ENCODE data around the gene SLC36A2.

DNA sequence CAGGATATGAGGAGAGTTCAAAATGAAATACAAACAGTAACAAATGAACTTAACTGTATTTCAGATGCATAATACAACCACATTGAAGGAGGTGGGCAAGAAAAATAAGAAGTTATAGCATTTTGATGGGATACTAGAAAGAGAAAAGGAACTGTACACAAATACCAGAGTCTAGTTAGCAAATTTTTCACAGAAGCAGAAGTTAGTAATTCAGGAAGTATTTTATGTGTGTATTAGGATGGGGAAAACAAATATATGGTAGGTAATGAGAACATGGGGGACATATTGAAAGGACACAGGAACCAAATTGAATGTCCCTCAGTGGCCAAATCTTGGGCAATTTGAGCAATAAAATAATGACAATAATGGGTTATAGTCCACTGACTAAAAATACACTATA is 76.0 kb downstream of the SLC36A2 start:
- no peak for TF ChIP-seq ISL1 (CRISPR knock-in tag; IDR thresholded peaks at IDR 0.05)
- no peak for TF ChIP-seq TOX (CRISPR knock-in tag; IDR thresholded peaks at IDR 0.05; ENCODE audit: borderline replicate concordance)
- TF ChIP-seq ZNF8 (CRISPR knock-in tag; IDR thresholded peaks at IDR 0.05), result no peak
- TF ChIP-seq GLIS3 (CRISPR knock-in tag; IDR thresholded peaks at IDR 0.05), result no peak
- no peak for TF ChIP-seq CREB5 (CRISPR knock-in tag; IDR thresholded peaks at IDR 0.05; ENCODE audit: low read depth)
- no peak for TF ChIP-seq CSDC2 (CRISPR knock-in tag; IDR thresholded peaks at IDR 0.05)
- TF ChIP-seq ZFP30 (CRISPR knock-in tag; IDR thresholded peaks at IDR 0.05), result no peak
- no peak for TF ChIP-seq ZFP3 (CRISPR knock-in tag; IDR thresholded peaks at IDR 0.05)
- TF ChIP-seq, protein P1, sequence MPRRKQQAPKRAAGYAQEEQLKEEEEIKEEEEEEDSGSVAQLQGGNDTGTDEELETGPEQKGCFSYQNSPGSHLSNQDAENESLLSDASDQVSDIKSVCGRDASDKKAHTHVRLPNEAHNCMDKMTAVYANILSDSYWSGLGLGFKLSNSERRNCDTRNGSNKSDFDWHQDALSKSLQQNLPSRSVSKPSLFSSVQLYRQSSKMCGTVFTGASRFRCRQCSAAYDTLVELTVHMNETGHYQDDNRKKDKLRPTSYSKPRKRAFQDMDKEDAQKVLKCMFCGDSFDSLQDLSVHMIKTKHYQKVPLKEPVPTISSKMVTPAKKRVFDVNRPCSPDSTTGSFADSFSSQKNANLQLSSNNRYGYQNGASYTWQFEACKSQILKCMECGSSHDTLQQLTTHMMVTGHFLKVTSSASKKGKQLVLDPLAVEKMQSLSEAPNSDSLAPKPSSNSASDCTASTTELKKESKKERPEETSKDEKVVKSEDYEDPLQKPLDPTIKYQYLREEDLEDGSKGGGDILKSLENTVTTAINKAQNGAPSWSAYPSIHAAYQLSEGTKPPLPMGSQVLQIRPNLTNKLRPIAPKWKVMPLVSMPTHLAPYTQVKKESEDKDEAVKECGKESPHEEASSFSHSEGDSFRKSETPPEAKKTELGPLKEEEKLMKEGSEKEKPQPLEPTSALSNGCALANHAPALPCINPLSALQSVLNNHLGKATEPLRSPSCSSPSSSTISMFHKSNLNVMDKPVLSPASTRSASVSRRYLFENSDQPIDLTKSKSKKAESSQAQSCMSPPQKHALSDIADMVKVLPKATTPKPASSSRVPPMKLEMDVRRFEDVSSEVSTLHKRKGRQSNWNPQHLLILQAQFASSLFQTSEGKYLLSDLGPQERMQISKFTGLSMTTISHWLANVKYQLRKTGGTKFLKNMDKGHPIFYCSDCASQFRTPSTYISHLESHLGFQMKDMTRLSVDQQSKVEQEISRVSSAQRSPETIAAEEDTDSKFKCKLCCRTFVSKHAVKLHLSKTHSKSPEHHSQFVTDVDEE (CRISPR knock-in tag; IDR thresholded peaks at IDR 0.05), result no peak
- no peak for TF ChIP-seq SNAI2 (CRISPR knock-in tag; IDR thresholded peaks at IDR 0.05)
- TF ChIP-seq TCF4 (CRISPR knock-in tag; IDR thresholded peaks at IDR 0.05; ENCODE audit: borderline replicate concordance), result no peak
- TF ChIP-seq ZNF70 (CRISPR knock-in tag; IDR thresholded peaks at IDR 0.05), result no peak

Data from SK-N-SH treated with all-trans-retinoic acid at 6 μM for 48 hours (cell line).